ENCODE data around the gene RBMS1.
A peak's percentile ranks its signal among the peaks of the same experiment; 100 is the strongest.

The RBMS1 gene

DNA sequence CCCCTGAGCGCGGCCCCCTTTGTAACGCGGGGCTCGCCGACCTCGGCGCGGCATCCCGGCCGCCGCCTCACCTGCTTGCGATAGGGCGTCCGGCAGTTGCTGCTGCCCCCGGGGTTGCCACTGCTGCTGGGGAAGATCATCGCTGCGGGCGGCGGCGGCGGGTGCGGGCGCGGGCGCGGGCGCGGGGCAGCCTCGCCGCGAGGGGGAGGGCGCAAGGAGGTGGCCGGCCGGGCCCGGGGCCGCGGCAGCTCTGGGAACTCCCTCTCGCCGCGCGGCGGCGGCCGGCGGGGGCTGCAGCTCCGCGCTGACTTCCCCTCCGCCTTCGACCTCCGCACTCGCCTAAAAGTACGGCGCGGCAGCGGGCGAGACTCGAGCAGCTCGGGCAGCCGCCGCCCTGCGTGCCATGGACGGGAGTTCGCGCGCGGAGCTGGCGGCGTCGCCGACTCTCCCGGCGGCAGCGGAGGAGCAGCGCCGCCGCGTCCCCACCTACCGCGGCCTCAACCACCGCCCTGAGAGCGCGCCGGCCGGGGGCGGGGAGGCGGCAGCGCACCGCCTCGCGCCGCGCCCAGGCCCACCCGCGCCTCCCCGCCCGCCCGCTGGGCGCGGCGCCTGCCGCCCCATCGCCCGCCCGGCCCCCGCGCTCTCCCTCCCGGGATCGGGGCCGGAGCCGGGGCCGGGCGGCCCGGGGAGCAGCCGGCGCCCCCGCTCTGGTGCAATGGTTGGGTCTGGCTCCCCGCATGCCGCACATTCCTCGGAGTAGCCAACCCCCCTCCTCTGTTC is 86.0 kb downstream of the RBMS1 start:
- DNase-seq = peak; percentile 80

DNA sequence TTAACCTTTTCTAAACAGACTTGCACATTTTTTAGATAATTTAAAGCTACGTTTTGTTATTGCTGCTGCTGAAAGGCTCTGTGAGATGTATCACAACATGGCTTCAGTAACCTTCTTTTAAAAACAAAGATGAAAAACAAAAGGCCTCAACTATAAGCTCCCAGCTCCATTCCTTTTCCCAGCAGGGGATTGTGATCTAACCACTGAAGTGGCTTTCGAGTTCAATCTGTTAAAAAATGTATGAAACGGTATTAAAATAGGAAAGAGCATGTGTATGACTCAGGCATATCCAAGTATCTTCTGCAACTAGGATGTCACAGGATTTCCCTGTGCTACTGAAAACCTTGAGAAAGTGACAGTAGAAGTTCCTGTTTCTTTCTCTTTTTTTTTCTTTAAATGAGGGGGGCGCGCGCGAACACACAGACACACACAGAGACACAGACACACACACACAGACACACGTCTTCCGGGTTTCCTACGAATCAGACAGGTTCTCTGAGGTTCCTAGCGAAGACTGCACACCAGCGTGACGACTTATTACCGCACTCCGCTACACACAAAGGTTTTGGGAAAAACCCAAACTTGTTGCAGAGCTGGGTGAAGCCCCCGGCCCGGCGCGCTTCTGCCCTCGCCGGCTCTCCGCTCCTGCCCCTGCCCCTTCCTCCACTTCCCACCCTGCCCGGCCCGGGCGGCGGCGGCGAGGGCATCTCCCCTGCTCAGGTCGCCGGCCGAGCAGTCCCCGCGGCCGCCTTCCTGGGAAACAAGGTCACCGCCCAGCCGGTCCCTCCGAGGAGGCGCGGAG is 86.8 kb downstream of the RBMS1 start:
- DNase-seq = peak; percentile 87

DNA sequence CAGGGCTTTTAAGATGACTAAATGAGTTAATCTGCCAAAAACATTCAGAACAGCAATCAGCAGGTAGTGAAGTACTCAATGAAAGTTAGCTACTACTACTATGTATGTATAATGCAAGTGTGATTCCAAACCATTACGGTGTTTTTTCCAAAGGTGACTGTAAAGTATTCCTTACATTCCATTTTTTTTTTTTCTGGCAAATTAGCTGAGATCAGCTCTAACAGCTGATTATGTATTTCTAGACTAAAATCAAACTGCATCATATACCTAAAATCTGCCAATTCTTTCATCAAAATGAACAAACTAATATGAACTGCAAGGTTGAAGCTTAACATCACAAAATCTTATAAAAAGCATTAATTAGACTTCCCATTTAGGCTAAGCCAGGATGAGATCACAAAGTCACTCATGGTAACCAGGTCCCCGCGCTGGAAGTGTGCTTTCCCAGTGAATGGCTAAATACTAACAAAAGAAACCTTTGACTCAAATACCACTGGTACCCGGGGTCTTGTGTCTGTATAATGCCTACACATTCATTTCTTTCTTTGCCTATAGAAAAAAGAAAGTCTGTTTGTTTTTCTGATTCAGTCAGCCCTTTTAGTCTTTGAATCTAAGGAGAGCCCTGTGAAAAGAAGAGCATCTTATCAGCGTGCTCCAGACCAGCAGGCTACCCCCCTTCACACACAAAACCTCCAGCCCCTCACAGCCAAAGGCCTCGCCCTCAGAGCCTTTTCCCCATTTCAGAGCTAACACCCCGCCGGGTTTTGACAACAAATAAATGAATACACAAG is 88.3 kb downstream of the RBMS1 start:
- DNase-seq = no peak

DNA sequence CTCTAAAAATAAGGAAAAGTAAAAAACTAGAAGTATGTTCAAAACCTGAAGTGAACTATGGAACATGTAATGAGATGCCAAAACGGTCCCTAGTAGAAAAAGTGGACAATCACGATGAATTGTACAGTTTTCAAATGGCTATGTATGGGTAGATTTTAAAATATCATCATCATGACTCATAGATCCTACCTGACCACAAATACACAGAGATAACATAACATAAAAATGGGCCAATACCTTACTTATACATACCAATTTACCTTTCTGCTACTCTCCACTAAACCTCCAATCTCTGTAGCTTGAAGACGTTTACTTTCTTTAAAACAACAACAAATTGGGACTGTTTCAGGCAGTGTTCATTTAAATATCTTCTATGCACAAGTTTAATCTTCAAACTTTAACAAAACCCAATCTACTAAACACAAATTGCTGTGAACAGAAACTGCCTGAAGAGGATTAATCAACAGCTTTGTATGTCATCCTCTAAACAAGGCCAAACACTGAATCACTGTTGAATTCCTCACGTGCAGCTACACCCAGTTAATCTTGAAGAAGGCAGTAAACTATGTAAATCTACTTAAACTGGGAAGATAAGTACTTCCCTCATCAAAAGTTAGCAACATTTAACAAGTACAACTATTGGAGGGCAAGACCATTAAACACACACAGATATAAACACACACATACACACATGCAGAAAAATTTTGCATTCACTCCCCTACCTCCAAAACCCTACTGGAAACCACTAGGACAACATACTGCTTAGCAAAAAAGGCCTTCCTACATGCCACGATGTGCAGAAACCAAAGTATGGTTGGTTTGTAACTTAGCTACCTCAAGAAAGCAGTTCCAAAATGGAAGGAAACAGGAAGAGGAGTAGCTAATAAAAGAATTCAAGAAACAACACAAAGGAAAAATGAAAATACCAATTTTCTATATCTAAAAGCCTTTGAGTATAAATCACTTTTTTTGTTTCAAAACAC is 90.3 kb downstream of the RBMS1 start:
- peak; percentile 75 for DNase-seq

DNA sequence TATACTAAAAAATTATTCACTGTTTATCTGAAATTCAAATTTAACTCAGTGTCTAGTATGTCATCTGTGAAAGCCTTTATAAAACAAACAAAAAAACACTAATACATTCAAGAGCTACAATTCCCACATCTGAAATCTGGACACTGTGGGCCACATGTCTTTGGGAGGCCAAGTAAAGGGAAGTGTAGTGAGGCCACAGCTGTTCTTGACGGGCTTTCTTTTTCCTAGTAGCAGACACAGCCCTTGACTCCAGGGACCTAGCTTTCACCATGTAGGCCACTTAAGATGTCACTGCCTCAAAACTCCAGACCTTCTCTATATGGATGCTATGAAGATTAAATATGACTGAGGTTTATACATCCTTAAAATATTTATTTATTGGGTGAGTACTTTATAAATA is 91.1 kb downstream of the RBMS1 start:
- no peak for DNase-seq

DNA sequence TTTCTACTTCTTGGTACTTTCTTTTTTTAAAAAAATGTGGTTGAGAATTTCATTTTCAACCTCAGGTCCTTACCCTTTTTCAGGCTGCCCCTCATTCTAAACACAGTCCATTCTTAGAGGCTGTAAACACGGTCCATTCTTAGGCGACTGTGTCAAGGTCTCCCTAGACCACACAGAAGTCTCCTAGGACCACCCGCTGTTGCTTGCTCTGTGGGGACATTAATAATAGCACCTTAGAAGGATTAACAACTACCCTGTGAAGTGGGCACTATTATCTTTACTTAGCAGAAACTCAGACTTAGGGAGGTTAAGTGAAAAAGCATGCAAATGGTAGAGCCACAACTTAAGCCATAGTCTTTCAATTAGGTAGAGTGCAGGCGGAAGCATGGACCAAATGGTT is 91.7 kb downstream of the RBMS1 start:
- no peak for DNase-seq

DNA sequence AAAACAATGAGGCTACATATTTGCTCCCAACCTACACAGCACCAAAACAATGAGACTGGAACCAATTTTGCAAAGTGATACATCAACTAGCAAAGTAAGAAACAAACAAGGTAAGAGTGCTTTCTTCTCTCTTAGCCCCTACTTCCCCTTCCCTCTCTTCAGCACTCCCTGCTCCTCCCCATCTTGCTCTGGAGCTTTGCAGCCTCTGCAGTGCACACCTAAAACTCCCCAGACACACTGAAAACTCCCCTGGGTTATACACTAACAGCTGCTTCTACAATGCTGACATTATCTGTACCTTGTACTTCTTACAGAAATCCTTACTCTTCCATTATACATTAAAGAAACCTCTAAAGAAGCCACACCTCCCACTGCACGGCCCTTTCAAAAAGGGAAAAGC is 93.7 kb downstream of the RBMS1 start:
- DNase-seq = no peak

DNA sequence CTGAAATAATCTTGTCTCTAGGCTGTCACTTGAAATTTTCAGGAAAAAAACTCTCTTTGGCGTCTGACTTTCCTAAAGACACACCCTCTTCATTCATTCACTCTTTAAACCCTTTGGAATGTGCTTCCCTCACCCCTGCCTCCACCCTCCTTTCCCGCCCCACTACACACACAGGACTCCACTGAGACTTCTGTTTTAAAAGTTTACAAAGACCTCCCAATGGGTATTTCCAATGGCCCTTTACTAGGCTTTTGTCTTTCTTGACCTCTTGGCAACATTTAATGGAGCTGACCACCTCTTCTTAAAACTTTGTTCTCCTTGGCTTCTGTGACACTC is 96.1 kb downstream of the RBMS1 start:
- peak; percentile 74 for DNase-seq

DNA sequence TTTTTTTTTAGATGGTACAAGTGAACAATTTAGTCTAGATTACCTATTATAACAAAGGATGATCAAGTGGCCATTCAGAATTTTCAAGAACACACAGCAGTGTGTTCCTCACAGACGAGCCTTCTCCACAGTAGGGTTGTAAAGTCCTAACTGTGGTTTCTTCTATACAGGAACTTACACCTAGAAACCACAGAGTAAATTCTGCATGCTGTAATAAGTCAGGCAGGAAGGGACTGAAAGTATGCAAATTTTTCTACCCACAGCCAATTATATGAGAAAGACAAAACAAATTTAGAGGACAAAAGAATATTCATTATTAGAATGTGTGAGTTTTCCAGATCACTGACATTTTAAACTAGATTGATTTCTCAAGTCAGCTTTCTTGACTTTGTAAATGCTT is 99.5 kb downstream of the RBMS1 start:
- DNase-seq = peak; percentile 39

DNA sequence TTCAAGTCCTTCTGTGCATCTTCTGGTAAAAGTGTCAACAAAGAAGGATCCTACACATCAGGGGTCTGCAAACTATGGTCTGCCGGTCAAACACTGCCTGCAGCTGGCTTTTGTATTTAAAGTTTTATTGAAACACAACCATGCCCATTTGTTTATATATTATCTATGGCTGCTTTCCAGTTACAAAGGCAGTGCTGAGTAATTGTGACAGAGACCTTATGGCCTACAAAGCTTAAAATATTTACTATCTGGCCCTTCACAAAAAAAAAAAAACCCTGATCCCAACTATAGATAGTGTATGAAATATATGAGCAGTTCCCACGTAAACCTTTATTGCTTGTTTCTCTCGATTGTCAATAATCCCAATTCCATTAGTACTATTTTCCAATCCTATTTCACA is 101.4 kb downstream of the RBMS1 start:
- no peak for DNase-seq

DNA sequence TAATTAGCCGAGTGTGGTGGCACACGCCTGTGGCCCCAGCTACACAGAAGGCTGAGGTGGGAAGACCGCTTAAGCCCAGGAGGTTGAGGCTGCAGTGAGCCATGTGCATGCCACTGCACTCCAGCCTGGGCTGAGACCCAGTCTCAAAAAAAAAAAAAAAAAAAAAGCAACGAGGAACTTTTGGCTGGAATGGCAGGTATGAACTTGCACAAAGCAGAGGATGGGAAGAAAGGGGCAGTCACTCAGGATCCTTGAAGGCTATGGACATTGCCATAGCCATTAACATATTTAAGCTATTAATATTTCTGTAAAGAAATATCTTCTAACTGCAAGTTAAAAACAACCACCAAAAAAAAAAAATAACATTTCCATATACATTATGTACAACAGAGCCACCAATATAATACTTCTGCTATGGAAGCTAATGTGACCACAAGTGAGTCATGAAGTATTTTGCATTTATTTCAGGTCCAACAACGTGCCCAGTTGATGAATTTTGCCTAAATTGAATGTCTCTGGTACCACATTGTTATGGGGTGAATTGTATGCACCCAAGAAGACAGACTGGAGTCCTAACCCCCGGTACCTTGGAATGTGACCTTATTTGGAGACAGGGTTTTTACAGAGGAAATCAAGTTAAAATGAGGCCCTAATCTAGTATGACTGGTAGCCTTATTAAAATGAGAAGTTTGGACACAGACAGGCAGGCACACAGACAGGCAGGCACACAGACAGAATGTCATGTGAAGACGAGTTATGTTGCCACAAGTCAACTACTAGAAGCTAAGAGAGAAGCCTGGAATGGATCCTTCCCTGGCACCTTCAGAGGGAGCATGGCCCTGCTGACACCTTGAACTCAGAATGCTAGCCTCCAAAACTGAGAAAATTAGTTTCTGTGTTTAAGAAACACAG is 102.8 kb downstream of the RBMS1 start:
- DNase-seq = peak; percentile 96

DNA sequence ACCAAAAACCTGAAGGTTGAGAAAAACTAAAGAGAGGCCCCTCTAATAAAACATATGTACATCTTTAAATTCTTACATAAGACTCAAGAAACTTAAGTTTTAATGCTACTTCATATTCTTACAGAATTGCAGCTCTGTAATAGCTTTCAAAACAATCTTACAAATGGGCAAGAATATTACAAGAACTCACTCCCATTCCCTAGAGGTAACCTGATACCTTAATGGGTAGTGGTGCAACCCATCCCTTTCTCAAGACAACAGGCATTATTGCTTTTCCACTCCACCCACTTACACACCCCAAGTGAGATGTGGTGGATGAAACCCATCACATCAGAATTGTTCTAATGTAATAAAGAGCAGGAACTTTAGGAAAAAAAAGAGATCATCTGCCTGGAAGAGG is 103.7 kb downstream of the RBMS1 start:
- DNase-seq = peak; percentile 73

DNA sequence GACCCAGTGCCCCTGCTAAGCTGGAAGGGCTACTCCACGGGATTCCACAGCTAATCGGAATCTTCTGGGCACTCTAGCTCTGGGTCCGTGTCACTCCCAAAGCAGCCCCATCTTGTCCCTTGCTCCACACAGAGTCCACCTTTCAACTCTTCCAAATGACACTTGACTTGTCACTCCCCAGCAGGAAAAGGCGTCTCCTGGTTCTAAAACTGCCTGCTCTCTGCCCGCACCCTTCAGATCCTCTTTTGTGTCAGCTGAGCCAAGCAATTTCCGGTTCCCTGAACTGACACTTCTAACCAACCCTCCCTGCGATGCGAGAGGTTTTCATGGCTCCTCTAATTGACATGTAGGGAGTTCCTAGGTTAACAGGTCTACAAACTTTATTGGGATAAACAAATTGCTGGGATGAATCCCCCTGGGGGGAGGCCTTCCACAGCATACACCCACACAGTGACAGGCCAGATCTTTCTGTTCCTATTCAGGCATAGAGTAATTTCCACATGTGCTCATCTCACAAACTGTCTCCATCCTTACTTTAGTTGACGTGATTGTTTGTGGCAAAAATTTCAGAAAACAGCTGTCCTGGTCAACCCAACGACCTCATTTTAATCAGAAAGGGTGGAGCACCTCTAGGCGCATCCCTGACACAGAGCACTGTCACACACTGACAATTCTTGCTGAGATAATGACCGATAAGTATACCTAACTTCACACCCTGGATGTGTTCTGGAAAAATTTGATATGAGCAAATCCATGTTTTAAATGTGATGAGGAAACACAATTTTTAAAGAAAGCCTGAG is 104.9 kb downstream of the RBMS1 start:
- DNase-seq = peak; percentile 40

DNA sequence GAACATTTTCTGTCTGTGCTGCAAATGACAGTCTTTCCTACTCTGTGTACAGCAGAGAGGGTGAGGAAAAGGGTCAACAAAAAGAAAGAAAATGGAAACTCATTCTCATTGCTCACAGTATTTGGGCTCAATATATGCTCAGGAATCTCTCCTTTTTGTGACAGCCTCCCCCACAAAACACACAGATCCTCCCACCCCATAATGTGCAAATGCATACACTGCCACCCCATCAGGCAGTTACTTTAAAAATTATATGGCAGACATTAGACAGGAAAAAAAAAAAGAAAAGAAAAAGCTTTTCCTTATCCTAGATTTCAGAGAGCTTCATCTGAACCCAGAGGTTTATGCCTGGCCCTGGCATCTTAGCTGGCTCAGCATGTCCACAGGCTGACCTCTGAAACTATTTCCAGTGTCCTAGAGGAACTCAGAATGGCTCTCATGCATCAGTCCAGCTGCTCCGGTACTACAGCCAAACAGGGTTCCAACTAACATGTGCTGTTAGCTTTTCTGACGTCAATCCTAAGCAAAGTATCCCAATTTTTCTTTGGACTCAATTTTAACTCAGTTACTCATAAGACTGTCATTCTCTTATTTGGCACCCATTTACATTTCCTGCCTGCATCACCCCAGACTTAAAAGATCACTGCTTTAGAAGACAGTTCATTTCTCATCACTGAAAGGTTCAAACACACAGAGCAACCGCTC is 105.9 kb downstream of the RBMS1 start:
- DNase-seq = peak; percentile 97

DNA sequence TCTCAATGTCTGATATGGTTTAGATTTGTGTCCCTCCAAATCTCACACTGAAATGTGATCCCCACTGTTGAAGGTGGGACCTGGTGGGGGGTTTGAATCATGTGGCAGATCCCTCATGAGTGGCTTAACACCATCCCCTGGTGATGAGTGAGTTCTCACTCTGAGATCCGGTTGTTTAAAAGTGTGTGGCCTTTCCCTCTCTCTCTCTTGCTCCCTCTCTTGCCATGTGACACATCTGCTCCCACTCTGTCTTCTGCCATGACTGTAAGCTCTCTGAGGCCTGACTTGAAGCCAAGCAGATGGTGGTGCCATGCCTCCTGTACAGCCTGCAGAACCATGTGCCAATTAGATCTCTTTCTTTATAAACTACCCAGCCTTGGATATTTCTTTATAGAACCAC is 108.8 kb downstream of the RBMS1 start:
- no peak for DNase-seq

DNA sequence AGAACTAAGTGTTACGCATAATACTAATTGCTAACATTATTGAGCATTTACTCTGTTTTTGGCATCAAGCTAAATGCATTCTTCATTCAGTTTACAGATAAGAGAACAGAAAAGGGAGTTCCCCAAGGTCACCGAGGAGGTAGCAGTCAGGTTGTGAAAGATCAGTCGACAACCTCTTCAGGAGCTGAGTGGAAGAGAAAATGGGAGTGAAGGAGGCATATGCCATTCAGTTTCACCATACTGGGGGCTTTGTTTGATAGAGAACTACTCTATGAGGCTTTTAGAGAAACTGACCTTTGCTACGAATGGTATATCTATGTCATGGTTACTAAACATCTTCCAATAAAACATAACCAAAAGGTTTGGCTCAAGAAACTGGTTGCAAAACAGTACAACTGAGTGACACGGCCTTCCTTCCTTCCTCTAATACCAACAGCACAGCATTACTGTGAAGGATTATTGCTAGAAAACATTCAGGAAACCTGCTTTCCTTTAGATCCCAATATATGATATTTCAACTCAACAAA is 112.1 kb downstream of the RBMS1 start:
- DNase-seq = no peak

DNA sequence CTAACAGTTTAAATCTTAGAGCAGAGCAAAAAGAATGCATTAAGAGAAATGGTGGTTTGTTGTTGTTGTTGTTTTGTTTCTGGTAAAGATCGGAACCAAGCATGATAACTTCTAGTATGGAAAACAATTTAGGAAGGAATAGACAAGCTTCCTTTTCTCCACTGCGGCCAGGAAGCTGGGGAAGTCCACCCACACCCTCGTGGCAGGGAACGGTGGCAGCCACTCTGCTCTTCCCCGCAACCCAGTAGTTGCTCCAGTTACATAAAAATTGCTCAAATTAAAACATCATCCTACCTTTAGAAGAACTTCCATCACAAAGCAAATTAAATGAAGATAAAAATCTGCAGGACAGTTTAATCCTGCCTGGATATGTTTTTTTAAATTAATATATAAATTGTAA is 113.0 kb downstream of the RBMS1 start:
- no peak for DNase-seq

DNA sequence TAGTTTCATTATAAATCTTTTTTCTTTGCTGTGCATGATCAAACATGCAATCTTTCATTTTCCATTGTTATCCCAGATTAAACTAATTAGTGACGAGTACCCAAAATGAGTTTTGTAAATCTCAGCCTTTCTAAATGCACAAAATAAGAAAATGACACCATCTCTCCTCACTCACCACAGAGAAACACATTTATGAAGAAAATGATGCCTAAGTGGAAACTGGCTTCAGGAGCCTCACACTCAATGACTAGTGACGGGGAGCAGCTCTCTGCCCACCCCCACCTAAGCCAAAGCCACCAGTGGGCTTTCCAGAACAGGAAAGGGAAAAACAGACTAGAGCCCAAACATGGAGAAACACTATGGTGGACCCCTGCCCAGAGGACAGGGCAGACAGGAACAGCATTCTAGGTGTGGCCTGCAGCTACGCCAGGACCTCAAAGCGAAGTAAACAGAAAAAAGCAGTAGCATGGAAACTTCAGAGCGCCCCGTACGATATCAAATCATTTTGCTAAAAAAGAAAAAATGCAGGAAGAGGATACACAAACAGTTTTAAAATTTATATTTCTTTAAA is 113.5 kb downstream of the RBMS1 start:
- no peak for DNase-seq

DNA sequence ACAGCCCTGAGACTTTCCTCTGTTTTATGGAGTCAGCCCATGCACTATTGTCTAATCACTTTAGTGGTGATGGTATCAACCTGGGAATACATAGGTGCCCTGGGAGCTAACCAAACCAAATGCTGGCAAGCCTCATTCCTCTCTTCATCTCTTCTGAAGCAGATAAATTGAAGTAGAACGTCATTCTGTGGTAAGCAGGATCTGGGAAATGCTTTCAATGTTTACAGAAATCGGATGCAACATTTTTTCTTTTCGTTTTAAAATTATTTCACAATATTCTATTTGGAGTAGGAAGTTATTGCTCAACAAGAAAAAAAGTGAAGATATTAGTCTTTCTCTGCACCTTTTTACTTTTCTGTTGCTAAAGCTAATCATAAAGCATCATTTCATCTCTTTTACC is 114.2 kb downstream of the RBMS1 start:
- DNase-seq = peak; percentile 82

Measured in fibroblast of skin of right biceps (primary cell).